ENCODE results near the gene GPR15LG.
"Not testable (repeated sequence)": the region's sequence is repeated elsewhere in the genome, so short reads cannot be mapped to it uniquely, and the experiment has no call there.

Gene GPR15LG

GRCh38 chr10:84166620-84167288 lies 6.8 kb upstream of the GPR15LG start:
- no peak for DNase-seq

- DNase-seq = not testable (repeated sequence)
These were observed 6.3 kb upstream of the GPR15LG start for GRCh38 chr10:84167289-84167653.

GRCh38 chr10:84168382-84168781 lies 5.2 kb upstream of the GPR15LG start:
- not testable (repeated sequence) for DNase-seq

GRCh38 chr10:84171237-84171636 lies 2.4 kb upstream of the GPR15LG start:
- not testable (repeated sequence) for DNase-seq

GRCh38 chr10:84171700-84172466 lies 1.7 kb upstream of the GPR15LG start:
- not testable (repeated sequence) for DNase-seq

- no peak for DNase-seq
These were observed 889 bp upstream of the GPR15LG start for GRCh38 chr10:84172467-84173356.

- no peak for DNase-seq
These were observed 1.8 kb downstream of the GPR15LG start for GRCh38 chr10:84175436-84175835.

GRCh38 chr10:84176351-84176750 lies 2.8 kb downstream of the GPR15LG start:
- no peak for DNase-seq

- DNase-seq = no peak
These were observed 3.4 kb downstream of the GPR15LG start for GRCh38 chr10:84176836-84177474.

- DNase-seq = no peak
These were observed 4.0 kb downstream of the GPR15LG start for GRCh38 chr10:84177541-84178141.

- DNase-seq = no peak
These were observed 4.6 kb downstream of the GPR15LG start for GRCh38 chr10:84178160-84178609.

GRCh38 chr10:84179059-84179710 lies 5.6 kb downstream of the GPR15LG start:
- peak; percentile 55 for DNase-seq

GRCh38 chr10:84180386-84180785 lies 6.8 kb downstream of the GPR15LG start:
- not testable (repeated sequence) for DNase-seq

GRCh38 chr10:84181631-84182030 lies 8.0 kb downstream of the GPR15LG start:
- DNase-seq = no peak

- DNase-seq = no peak
These were observed 10.9 kb downstream of the GPR15LG start for GRCh38 chr10:84184517-84184916.

- DNase-seq = peak; percentile 36
These were observed 12.1 kb downstream of the GPR15LG start for GRCh38 chr10:84185526-84186175.

GRCh38 chr10:84188815-84189214 lies 15.2 kb downstream of the GPR15LG start:
- no peak for DNase-seq

GRCh38 chr10:84190621-84191020 lies 17.0 kb downstream of the GPR15LG start:
- DNase-seq = no peak

GRCh38 chr10:84191106-84191505 lies 17.5 kb downstream of the GPR15LG start:
- DNase-seq = no peak

GRCh38 chr10:84193327-84193726 lies 19.7 kb downstream of the GPR15LG start:
- DNase-seq = no peak

- DNase-seq = peak; percentile 64
These were observed 20.3 kb downstream of the GPR15LG start for GRCh38 chr10:84193846-84194423.

Measured in retina (tissue), 1 donor.